Activated CD4-positive, alpha-beta memory T cell treated with anti-CD3 and anti-CD28 coated beads, Interleukin-2, amount 10 ng/mL, durations not matched to agents 7 days and 5 days (primary cell): ENCODE measurements around the gene KASH5. TPM values are rescaled to one million over a fixed set of nuclear protein-coding genes. Genes with fewer than 3 reads are reported as not detected.

Experiments used
- CTCF ChIA-PET: fragments of 350-600 bp; sonication (Branson Sonifier 250); formaldehyde crosslinking; loops from one replicate; lab custom pipeline; 2021; ENCODE audit warnings: antibody characterized with exemption, inconsistent platforms; lab: Charles Lee
- POLR2A ChIA-PET: fragments of 350-600 bp; sonication (Branson Sonifier 250); formaldehyde crosslinking; loops from one replicate; lab custom pipeline; 2021; ENCODE audit warnings: antibody characterized with exemption; lab: Charles Lee
- DNase-seq: peaks from one replicate; pipeline ENCODE4 v3.0.0-alpha.2; 2020
- H3K27ac Mint-ChIP-seq: one replicate; pipeline ENCODE4 v1.8.0; 2021; ENCODE audit warnings: mild to moderate bottlenecking, mixed read lengths
- H3K27me3 Mint-ChIP-seq: one replicate; pipeline ENCODE4 v1.8.0; 2021; ENCODE audit warnings: mixed read lengths
- H3K36me3 Mint-ChIP-seq: one replicate; pipeline ENCODE4 v1.8.0; 2021; ENCODE audit warnings: low read depth, mixed read lengths
- H3K4me1 Mint-ChIP-seq: one replicate; pipeline ENCODE4 v1.8.0; 2021; ENCODE audit warnings: mixed read lengths
- H3K4me3 Mint-ChIP-seq: one replicate; pipeline ENCODE4 v1.8.0; 2021; ENCODE audit warnings: mild to moderate bottlenecking, mixed read lengths
- H3K9me3 Mint-ChIP-seq: one replicate; pipeline ENCODE4 v1.8.0; 2021; ENCODE audit warnings: mixed read lengths
- total RNA-seq, 2 experiments: library from RNA; stranded (reverse); gene quantifications; one replicate each; pipeline ENCODE4 v1.2.3, GENCODE V29; 2021

Gene KASH5
- total RNA-seq, 2 experiments from 2014 or later: 0.73 to 0.81 TPM

- ChIA-PET POLR2A (interaction anchor here (1.1 to 2.5 kb wide), 11 partner anchors 10 to 183 kb away, joined by 3 to 18 read pairs (median 5); partner anchors contain the start of genes ALDH16A1, GFY, PIH1D1 and RPS11), CTCF (interaction anchor here (0.8 to 4.8 kb wide), 6 partner anchors 17 to 107 kb away, joined by 3 to 24 read pairs (median 6); partner anchors contain the start of gene FLT3LG)
- Mint-ChIP-seq H3K27me3 (no peaks in the 10 kb centered on the region), H3K27ac (peak overlapping the region; percentile 91), H3K36me3 (no peaks in the 10 kb centered on the region), H3K9me3 (no peaks in the 10 kb centered on the region), H3K4me3 (peak overlapping the region; percentile 66), H3K4me1 (peaks cover 55% of the 10 kb centered on the region)
- DNase-seq: no peak
Observed at GRCh38 chr19:49408816-49409440, 20.9 kb downstream of the KASH5 start.

- Mint-ChIP-seq H3K4me3 (peak overlapping the region; percentile 66), H3K9me3 (no peaks in the 10 kb centered on the region), H3K36me3 (no peaks in the 10 kb centered on the region), H3K4me1 (peaks cover 55% of the 10 kb centered on the region), H3K27me3 (no peaks in the 10 kb centered on the region), H3K27ac (peak overlapping the region; percentile 91)
- ChIA-PET CTCF (interaction anchor here (0.7 to 4.8 kb wide), 7 partner anchors 18 to 108 kb away, joined by 3 to 24 read pairs (median 5); partner anchors contain the start of gene FLT3LG), POLR2A (interaction anchor here (0.6 to 2.5 kb wide), 13 partner anchors 9 to 184 kb away, joined by 3 to 18 read pairs (median 4); partner anchors contain the start of genes ALDH16A1, GFY, PIH1D1 and RPS11)
- DNase-seq: peak; percentile 58
Observed at GRCh38 chr19:49409441-49410029, 21.5 kb downstream of the KASH5 start.

GRCh38 chr19:49411681-49412326 lies 23.8 kb downstream of the KASH5 start:
- Mint-ChIP-seq H3K4me1 (peaks cover 53% of the 10 kb centered on the region), H3K9me3 (no peaks in the 10 kb centered on the region), H3K36me3 (no peaks in the 10 kb centered on the region), H3K27me3 (peaks cover 7% of the 10 kb centered on the region), H3K27ac (peak overlapping the region; percentile 29), H3K4me3 (no peak overlapping the region)
- DNase-seq: no peak
- ChIA-PET CTCF (interaction anchor here (1.2 to 4.8 kb wide), 6 partner anchors 7 to 57 kb away, joined by 3 to 24 read pairs (median 4); no protein-coding TSS in a partner anchor), POLR2A (interaction anchor here (1.0 to 1.3 kb wide), 2 partner anchors 20 to 59 kb away, joined by 3 to 4 read pairs; no protein-coding TSS in a partner anchor)

GRCh38 chr19:49413348-49413747 lies 25.3 kb downstream of the KASH5 start:
- no peak overlapping the region for H3K27ac Mint-ChIP-seq
- H3K36me3 Mint-ChIP-seq: no peaks in the 10 kb centered on the region
- no peak for DNase-seq
- H3K27me3 Mint-ChIP-seq: peaks cover 18% of the 10 kb centered on the region
- POLR2A ChIA-PET: interaction anchor here (1.4 kb wide), 1 partner anchor 22 kb away, joined by 4 read pairs; no protein-coding TSS in a partner anchor
- H3K4me1 Mint-ChIP-seq: peaks cover 41% of the 10 kb centered on the region
- H3K4me3 Mint-ChIP-seq: no peak overlapping the region
- CTCF ChIA-PET: no interaction called here
- no peaks in the 10 kb centered on the region for H3K9me3 Mint-ChIP-seq

GRCh38 chr19:49414256-49414655 lies 26.2 kb downstream of the KASH5 start:
- no peak for DNase-seq
- Mint-ChIP-seq H3K36me3 (no peaks in the 10 kb centered on the region), H3K4me3 (no peak overlapping the region), H3K27ac (no peak overlapping the region), H3K4me1 (peaks cover 31% of the 10 kb centered on the region), H3K9me3 (no peaks in the 10 kb centered on the region), H3K27me3 (peaks cover 27% of the 10 kb centered on the region)
- ChIA-PET CTCF (no interaction called here), POLR2A (interaction anchor here (1.4 kb wide), 1 partner anchor 22 kb away, joined by 4 read pairs; no protein-coding TSS in a partner anchor)

- Mint-ChIP-seq H3K36me3 (no peaks in the 10 kb centered on the region), H3K9me3 (no peaks in the 10 kb centered on the region), H3K27me3 (peaks cover 37% of the 10 kb centered on the region), H3K4me1 (peaks cover 23% of the 10 kb centered on the region), H3K4me3 (no peak overlapping the region), H3K27ac (no peak overlapping the region)
- CTCF ChIA-PET: interaction anchor here (0.6 kb wide), 1 partner anchor 28 kb away, joined by 3 read pairs; no protein-coding TSS in a partner anchor
- POLR2A ChIA-PET: no interaction called here
- DNase-seq: no peak
Observed at GRCh38 chr19:49415102-49415809, 27.2 kb downstream of the KASH5 start.

- ChIA-PET CTCF (no interaction called here), POLR2A (no interaction called here)
- Mint-ChIP-seq H3K9me3 (no peaks in the 10 kb centered on the region), H3K4me3 (no peak overlapping the region), H3K27me3 (peaks cover 42% of the 10 kb centered on the region), H3K27ac (no peak overlapping the region), H3K4me1 (peaks cover 23% of the 10 kb centered on the region), H3K36me3 (no peaks in the 10 kb centered on the region)
- no peak for DNase-seq
Observed at GRCh38 chr19:49415810-49416200, 27.8 kb downstream of the KASH5 start.

GRCh38 chr19:49417088-49417487 lies 29.0 kb downstream of the KASH5 start:
- Mint-ChIP-seq H3K27me3 (peaks cover 55% of the 10 kb centered on the region), H3K36me3 (no peaks in the 10 kb centered on the region), H3K4me3 (no peak overlapping the region), H3K4me1 (peaks cover 21% of the 10 kb centered on the region), H3K27ac (no peak overlapping the region), H3K9me3 (no peaks in the 10 kb centered on the region)
- no peak for DNase-seq
- ChIA-PET POLR2A (interaction anchor here (0.6 to 4.4 kb wide), 4 partner anchors 8 to 53 kb away, joined by 3 to 18 read pairs (median 4); no protein-coding TSS in a partner anchor), CTCF (no interaction called here)

GRCh38 chr19:49418511-49418910 lies 30.5 kb downstream of the KASH5 start:
- Mint-ChIP-seq H3K9me3 (no peaks in the 10 kb centered on the region), H3K27me3 (peaks cover 65% of the 10 kb centered on the region), H3K4me3 (no peak overlapping the region), H3K27ac (no peak overlapping the region), H3K4me1 (peaks cover 26% of the 10 kb centered on the region), H3K36me3 (no peaks in the 10 kb centered on the region)
- CTCF ChIA-PET: interaction anchor here (0.5 to 1.6 kb wide), 3 partner anchors 7 to 27 kb away, joined by 3 to 6 read pairs (median 4); no protein-coding TSS in a partner anchor
- DNase-seq: no peak
- POLR2A ChIA-PET: interaction anchor here (4.4 kb wide), 1 partner anchor 10 kb away, joined by 18 read pairs; no protein-coding TSS in a partner anchor

- ChIA-PET CTCF (interaction anchor here (0.9 to 1.6 kb wide), 2 partner anchors 8 to 27 kb away, joined by 4 to 6 read pairs; no protein-coding TSS in a partner anchor), POLR2A (interaction anchor here (1.1 to 4.4 kb wide), 2 partner anchors 10 to 69 kb away, joined by 3 to 18 read pairs; partner anchors contain the start of gene RPL13A)
- Mint-ChIP-seq H3K4me1 (peaks cover 32% of the 10 kb centered on the region), H3K27me3 (peaks cover 72% of the 10 kb centered on the region), H3K36me3 (no peaks in the 10 kb centered on the region), H3K9me3 (no peaks in the 10 kb centered on the region), H3K4me3 (no peak overlapping the region), H3K27ac (no peak overlapping the region)
- no peak for DNase-seq
Observed at GRCh38 chr19:49419173-49419572, 31.1 kb downstream of the KASH5 start.

- no peak overlapping the region for H3K27ac Mint-ChIP-seq
- no peaks in the 10 kb centered on the region for H3K9me3 Mint-ChIP-seq
Observed at GRCh38 chr19:49420227-49420626, 32.2 kb downstream of the KASH5 start.

More at GRCh38 chr19:49420227-49420626, 32.2 kb downstream of the KASH5 start:
- POLR2A ChIA-PET: interaction anchor here (1.1 to 4.4 kb wide), 2 partner anchors 11 to 68 kb away, joined by 3 to 18 read pairs; partner anchors contain the start of gene RPL13A
- Mint-ChIP-seq H3K4me3 (no peak overlapping the region), H3K4me1 (peaks cover 34% of the 10 kb centered on the region), H3K36me3 (no peaks in the 10 kb centered on the region), H3K27me3 (peaks cover 80% of the 10 kb centered on the region)
- no peak for DNase-seq
- CTCF ChIA-PET: no interaction called here
